ENCODE results near the gene BCO2.
"Not testable (repeated sequence)": the region's sequence is repeated elsewhere in the genome, so short reads cannot be mapped to it uniquely, and the experiment has no call there.

Gene BCO2

DNA sequence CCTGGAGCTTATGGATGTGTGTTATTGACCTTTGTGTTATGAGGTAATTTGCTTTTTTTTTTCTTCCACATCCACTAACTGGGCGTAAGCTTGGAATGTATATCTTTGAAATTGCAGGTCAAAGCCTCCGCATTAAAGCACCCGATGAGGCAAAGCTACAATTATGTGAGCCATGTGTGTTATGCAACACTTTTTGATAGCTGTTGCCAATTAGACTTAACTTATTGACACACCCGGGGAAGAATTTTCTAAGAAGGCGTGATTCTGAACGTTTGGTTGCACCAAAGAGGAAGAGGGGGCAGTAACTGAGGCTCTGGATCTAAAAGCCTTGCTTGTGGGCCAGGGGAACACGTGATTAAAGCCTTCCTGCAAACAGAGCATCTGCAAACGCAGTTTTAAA, 8.8 kb upstream of the BCO2 start:
- DNase-seq, result peak; percentile 58

GRCh38 chr11:112167145-112167544, 8.2 kb upstream of the BCO2 start, which contains the start of gene TEX12:
Gene TEX12 (plus strand): TSS chr11:112167372. CDS start chr11:112169269, 1,897 bp downstream.
- DNase-seq, result no peak

- no peak for DNase-seq
Observed at GRCh38 chr11:112172362-112172994, 2.8 kb upstream of the BCO2 start.

DNA sequence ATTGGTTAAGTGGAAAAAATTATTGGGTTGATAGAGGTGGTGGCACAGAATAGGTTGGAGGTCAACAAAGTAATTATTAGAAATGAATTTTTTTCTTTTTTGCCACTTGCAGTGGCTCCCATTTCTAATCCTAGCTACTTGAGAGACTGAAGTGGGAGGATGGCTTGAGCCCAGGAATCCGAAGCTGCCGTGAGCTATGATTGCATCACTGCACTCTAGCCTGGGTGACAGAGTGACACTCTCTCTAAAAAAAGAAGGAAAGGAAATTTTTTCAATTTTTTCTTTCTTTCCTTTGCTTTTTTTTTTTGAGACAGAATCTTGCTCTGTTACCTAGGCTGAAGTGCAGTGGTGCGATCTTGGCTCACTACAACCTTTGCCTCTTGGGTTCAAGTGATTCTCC, 2.2 kb upstream of the BCO2 start:
- DNase-seq, result no peak

DNA sequence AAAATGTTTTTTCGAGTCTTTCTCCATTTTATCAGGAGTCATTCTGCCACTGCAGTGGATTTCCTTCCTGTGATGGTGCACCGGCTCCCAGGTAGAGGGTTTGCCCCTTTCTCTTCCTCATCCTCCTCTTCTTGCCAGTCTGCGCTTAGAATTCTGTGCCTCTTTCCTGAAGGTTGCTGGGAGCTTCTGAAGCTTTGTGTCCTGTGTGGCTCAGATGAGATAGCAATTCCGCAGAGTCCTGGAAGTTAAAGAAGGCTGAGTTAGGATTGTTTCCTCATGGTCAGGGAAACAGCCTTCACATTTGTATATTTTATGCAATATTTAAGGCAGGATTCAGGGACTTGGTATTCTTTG, 264 bp downstream of the BCO2 start:
- no peak for DNase-seq

GRCh38 chr11:112176077-112176476, 765 bp downstream of the BCO2 start:
- DNase-seq, result no peak

GRCh38 chr11:112177589-112177988, 2.3 kb downstream of the BCO2 start:
- DNase-seq, result no peak

- no peak for DNase-seq
Observed at GRCh38 chr11:112178428-112178827, 3.1 kb downstream of the BCO2 start.

DNA sequence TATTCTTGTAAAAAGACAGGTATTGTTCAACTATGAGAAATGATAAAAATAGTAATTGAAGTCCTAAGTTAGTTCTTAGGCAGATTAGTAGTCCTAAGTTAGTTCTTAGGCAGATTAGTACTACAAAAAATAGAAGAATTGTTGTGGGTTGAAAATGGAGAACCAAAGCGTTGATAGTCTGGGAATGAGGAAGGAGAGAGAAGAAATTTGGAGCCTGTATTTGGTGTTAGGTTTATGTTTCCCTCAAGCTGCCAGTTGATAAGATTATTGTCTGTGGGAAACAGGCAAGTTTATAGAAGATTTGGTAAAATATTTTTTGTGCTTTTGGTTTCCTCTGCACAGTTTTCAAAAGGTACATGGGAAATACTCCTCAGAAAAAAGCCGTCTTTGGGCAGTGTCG, 3.6 kb downstream of the BCO2 start:
- no peak for DNase-seq

- peak; percentile 77 for DNase-seq
Observed at GRCh38 chr11:112179601-112180000, 4.3 kb downstream of the BCO2 start.

GRCh38 chr11:112182867-112183266, 7.6 kb downstream of the BCO2 start:
- no peak for DNase-seq

DNA sequence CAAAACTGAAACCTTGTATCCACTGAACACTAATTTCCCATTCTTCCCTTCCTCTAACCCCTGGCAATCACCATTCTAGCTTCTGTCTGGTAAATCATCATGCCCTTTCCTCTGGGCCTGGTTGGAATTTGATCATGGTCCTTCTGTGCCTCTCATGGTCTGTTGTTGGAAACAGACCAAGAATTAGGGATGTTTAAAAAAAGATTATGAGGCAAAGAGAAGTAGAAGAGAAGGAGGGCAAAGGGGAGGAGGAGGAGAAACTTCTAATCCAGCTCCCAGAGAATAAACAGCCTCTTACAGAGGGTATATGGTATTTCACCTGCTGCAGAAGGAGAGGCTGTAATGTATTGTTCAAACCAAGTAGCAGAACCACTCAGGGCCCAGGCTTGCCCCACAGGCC, 10.6 kb downstream of the BCO2 start:
- DNase-seq, result no peak

DNA sequence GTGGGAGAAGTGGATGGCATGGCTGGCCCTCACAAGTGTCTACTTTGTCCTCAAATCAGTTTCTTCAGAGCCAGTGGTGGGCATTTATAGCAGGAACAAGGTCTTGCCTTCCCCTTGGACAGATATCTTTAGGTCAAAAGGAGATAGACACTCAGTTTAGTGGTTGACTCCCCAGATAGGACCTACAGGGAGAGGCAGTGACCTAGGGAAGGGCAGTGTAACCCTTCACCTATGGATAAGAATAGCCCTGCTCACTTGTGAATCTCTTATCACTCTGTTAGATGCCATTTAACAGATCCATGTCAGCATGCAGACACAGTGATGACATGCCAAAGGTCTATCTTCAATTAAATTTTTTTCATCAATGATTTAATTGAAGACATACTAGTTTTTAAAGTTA, 11.0 kb downstream of the BCO2 start:
- DNase-seq, result no peak

DNA sequence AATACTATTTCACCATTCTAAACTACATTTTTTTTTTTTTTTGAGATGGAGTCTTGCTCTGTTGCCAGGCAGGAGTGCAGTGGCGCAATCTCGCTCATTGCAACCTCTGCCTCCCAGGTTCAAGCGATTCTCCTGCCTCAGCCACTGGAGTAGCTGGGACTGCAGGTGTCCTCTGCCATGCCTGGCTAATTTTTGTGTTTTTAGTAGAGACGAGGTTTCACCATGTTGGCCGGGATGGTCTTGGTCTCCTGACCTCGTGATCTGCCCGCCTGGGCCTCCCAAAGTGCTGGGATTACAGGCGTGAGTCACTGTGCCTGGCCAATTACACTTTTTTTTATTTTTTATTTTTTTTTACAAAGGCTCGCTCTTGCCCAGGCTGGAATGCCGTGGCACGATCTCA, 19.8 kb downstream of the BCO2 start:
- DNase-seq, result not testable (repeated sequence)

GRCh38 chr11:112195951-112196351, 20.6 kb downstream of the BCO2 start:
- DNase-seq, result no peak

GRCh38 chr11:112196519-112197087, 21.3 kb downstream of the BCO2 start:
- DNase-seq, result no peak

- not testable (repeated sequence) for DNase-seq
Observed at GRCh38 chr11:112199101-112199500, 23.8 kb downstream of the BCO2 start.

- DNase-seq, result no peak
Observed at GRCh38 chr11:112200252-112200651, 24.9 kb downstream of the BCO2 start.

- DNase-seq, result no peak
Observed at GRCh38 chr11:112206071-112206470, 30.8 kb downstream of the BCO2 start.

DNA sequence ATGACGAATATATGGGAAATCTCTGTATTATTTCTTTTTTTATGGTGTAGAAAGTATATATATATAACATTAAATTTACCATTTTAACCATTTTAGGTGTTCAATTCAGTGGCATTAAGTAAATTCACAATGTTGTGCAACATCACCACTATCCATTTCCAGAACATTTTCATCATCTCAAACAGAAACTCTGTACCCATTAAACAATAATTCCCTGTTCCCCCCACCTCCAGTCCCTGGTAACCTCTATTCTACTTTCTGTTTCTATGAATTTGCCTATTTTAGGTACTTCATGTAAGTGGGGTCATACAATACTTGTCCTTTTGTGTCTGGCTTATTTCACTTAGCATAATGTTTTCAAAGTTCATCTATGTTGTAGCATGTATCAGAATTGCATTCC, 35.6 kb downstream of the BCO2 start:
- peak; percentile 43 for DNase-seq

DNA sequence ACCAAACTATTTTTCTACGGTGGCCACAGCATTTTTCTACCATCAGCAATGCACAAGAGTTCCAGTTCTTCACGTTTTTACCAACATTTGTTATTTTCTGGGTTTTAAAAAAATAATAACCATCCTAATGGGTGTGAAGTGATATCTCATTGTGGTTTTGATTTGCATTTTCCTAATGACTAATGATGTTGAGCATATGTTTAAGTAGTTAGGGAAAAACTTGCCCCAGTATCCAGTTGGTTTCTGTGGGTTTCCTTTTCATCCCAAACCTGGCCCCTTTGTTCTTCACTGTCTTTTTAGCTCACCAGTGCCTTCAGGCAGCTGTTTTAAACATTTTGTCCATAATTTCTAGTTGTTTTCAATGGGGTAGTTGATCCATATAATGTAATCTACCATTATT, 36.2 kb downstream of the BCO2 start:
- no peak for DNase-seq

- DNase-seq, result no peak
Observed at GRCh38 chr11:112212290-112212689, 37.0 kb downstream of the BCO2 start.

DNA sequence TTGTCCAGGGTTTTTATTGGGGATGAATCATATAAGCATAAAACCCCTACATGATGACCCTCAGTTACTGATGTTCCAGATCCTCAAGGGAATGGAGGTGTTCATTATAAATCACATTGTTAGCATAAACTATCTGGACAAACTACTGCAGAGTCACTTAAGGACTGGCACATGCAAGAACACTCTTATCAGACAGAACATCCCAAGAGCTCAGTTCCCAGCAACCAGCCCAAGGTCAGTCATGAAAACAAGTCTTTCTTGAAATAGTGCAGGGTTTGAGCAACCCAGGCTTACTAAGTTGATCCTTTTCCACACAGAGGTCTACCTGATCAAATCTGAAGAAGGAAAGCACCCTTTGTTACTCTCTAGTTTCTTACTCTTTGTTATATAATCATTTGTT, 37.4 kb downstream of the BCO2 start:
- DNase-seq, result no peak

DNA sequence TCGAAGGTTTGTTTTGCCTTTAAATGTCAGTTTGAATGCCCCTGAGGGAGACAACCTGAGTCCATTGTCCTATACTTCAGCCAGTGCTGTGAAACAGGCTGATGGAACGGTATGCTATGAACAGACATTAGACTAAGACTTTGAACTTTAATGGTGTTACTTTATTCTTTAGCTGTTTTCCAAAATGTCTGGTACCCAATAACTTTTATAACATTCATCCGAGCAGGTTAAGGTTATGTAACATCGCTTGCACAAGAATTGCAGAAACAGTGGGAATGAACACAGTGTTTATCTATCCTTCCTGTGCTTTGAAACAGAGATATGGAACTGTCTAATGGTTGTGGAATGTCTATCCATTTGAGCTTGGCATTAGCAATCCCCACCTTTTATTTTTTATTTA, 38.4 kb downstream of the BCO2 start:
- DNase-seq, result no peak

- DNase-seq, result no peak
Observed at GRCh38 chr11:112215621-112216020, 40.3 kb downstream of the BCO2 start.

All from inflammatory macrophage treated with lipopolysaccharide for 4 hours (primary cell).